ENCODE data around the gene ATP5PB. TPM values are rescaled to one million over a fixed set of nuclear protein-coding genes. Genes with fewer than 3 reads are reported as not detected.

Gene ATP5PB
- total RNA-seq, 1 donor from 2014 or later: 132 TPM

DNA sequence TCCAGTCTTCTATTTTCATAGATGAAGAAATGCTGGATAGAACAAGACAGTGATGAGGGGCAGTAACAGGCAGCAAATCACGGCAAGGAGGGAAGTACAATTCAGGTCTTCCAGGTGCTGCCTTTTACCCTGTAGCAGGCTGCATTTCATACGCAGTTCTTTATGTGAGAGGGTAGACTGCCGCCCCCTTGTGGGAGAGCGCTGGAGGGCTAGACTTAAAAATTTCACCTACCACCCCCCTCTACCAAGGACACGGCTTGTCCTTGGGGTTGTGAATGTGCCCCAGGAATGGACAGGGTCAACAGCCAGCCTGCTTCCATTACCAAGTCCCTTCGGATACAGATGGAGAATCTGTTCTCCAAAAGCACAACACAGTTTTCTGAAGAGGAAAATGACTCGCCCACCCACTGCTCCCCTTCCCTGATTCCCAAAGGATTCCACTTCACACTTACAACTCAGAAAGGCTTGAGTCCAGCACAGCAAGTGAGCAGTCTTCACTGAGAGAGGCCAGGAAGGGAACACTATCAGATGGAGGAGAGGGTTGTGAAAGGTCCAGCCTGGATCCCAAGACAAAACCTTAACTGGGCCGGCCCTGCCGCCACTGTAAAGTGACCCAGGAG lies 7.6 kb upstream of the ATP5PB start:
- intact Hi-C loops (cut with DNase I): no loop called here
- H3K27me3 ChIP-seq: no peaks in the 10 kb centered on the region
- H3K36me3 ChIP-seq: peaks cover 95% of the 10 kb centered on the region
- H3K4me1 ChIP-seq: peaks cover 5% of the 10 kb centered on the region
- H3K4me3 ChIP-seq: no peak overlapping the region
- TF ChIP-seq, protein P1, sequence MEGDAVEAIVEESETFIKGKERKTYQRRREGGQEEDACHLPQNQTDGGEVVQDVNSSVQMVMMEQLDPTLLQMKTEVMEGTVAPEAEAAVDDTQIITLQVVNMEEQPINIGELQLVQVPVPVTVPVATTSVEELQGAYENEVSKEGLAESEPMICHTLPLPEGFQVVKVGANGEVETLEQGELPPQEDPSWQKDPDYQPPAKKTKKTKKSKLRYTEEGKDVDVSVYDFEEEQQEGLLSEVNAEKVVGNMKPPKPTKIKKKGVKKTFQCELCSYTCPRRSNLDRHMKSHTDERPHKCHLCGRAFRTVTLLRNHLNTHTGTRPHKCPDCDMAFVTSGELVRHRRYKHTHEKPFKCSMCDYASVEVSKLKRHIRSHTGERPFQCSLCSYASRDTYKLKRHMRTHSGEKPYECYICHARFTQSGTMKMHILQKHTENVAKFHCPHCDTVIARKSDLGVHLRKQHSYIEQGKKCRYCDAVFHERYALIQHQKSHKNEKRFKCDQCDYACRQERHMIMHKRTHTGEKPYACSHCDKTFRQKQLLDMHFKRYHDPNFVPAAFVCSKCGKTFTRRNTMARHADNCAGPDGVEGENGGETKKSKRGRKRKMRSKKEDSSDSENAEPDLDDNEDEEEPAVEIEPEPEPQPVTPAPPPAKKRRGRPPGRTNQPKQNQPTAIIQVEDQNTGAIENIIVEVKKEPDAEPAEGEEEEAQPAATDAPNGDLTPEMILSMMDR (IDR thresholded peaks at IDR 0.05): peak; percentile 43
- ATAC-seq (peak; percentile 58), DNase-seq (no peak)
- H3K27ac ChIP-seq: no peak overlapping the region
- H3K9me3 ChIP-seq: no peaks in the 10 kb centered on the region

GRCh38 chr1:111442457-111442856 lies 6.8 kb upstream of the ATP5PB start:
- TF ChIP-seq, protein P1 (IDR thresholded peaks at IDR 0.05): no peak
- Histone ChIP-seq H3K4me1 (peaks cover 12% of the 10 kb centered on the region), H3K9me3 (no peaks in the 10 kb centered on the region), H3K4me3 (no peak overlapping the region), H3K36me3 (peaks cover 97% of the 10 kb centered on the region), H3K27me3 (no peaks in the 10 kb centered on the region), H3K27ac (no peak overlapping the region)
- intact Hi-C loops (cut with DNase I): no loop called here
- ATAC-seq (no peak), DNase-seq (no peak)

GRCh38 chr1:111444031-111444430 lies 5.2 kb upstream of the ATP5PB start:
- intact Hi-C loops (cut with DNase I): no loop called here
- Histone ChIP-seq H3K9me3 (no peaks in the 10 kb centered on the region), H3K36me3 (peaks cover 82% of the 10 kb centered on the region), H3K4me1 (peaks cover 21% of the 10 kb centered on the region), H3K27ac (no peak overlapping the region), H3K4me3 (no peak overlapping the region), H3K27me3 (no peaks in the 10 kb centered on the region)
- ATAC-seq: no peak
- DNase-seq: no peak
- TF ChIP-seq, protein P1 (IDR thresholded peaks at IDR 0.05): no peak

- TF ChIP-seq, protein P1 (IDR thresholded peaks at IDR 0.05): no peak
- intact Hi-C loops (cut with DNase I): no loop called here
- H3K9me3 ChIP-seq: no peaks in the 10 kb centered on the region
- ATAC-seq (no peak), DNase-seq (no peak)
- H3K36me3 ChIP-seq: peaks cover 69% of the 10 kb centered on the region
- no peak overlapping the region for H3K27ac ChIP-seq
- no peaks in the 10 kb centered on the region for H3K27me3 ChIP-seq
- H3K4me3 ChIP-seq: no peak overlapping the region
- peaks cover 37% of the 10 kb centered on the region for H3K4me1 ChIP-seq
These were observed 2.7 kb upstream of the ATP5PB start for GRCh38 chr1:111446546-111446945.

- H3K27me3 ChIP-seq: no peaks in the 10 kb centered on the region
- no peak overlapping the region for H3K27ac ChIP-seq
- no peak for DNase-seq
- H3K36me3 ChIP-seq: peaks cover 62% of the 10 kb centered on the region
- peaks cover 44% of the 10 kb centered on the region for H3K4me1 ChIP-seq
- ATAC-seq: no peak
- TF ChIP-seq, protein P1 (IDR thresholded peaks at IDR 0.05): no peak
- H3K4me3 ChIP-seq: no peak overlapping the region
- intact Hi-C loops (cut with DNase I): no loop called here
- H3K9me3 ChIP-seq: no peaks in the 10 kb centered on the region
These were observed 2.0 kb upstream of the ATP5PB start for GRCh38 chr1:111446967-111447892.
